ENCODE measurements around the gene CUL4A. TPM values are rescaled to one million over a fixed set of nuclear protein-coding genes. Genes with fewer than 3 reads are reported as not detected.

The CUL4A gene
- total RNA-seq, 1 donor from 2014 or later: 81.3 TPM

GRCh38 chr13:113299951-113300350 lies 90.5 kb downstream of the CUL4A start:
- H3K27me3 Mint-ChIP-seq (ENCODE audit: low read depth, unreplicated experiment): peaks cover 5% of the 10 kb centered on the region
- H2AFZ ChIP-seq (ENCODE audit: low read depth, low read length): no peak overlapping the region
- peaks cover 56% of the 10 kb centered on the region for H4K20me1 ChIP-seq (ENCODE audit: insufficient read depth, low read length)
- H3K9me3 ChIP-seq (ENCODE audit: insufficient read depth, low read depth, low read length): no peaks in the 10 kb centered on the region
- H3K27me3 ChIP-seq (ENCODE audit: insufficient read depth, low read length): no peaks in the 10 kb centered on the region
- H3K36me3 ChIP-seq (ENCODE audit: insufficient read depth, low read length): no peaks in the 10 kb centered on the region
- H3K9ac ChIP-seq (ENCODE audit: low read length): no peak overlapping the region
- no peak overlapping the region for H3K4me2 ChIP-seq (ENCODE audit: low read length)
- no peak overlapping the region for H3K27ac Mint-ChIP-seq (ENCODE audit: unreplicated experiment)
- no peak overlapping the region for H3K4me3 Mint-ChIP-seq (ENCODE audit: unreplicated experiment)
- FAIRE-seq: no peak
- peaks cover 85% of the 10 kb centered on the region for H3K79me2 ChIP-seq (ENCODE audit: insufficient read depth, low read length)
- peaks cover 15% of the 10 kb centered on the region for H3K4me1 Mint-ChIP-seq (ENCODE audit: low read depth, unreplicated experiment)
- H3K4me3 ChIP-seq (ENCODE audit: insufficient read depth, low read depth, low read length): no peak overlapping the region
- peaks cover 4% of the 10 kb centered on the region for H3K9me3 Mint-ChIP-seq (ENCODE audit: unreplicated experiment)
- H3K27ac ChIP-seq (ENCODE audit: low read depth, low read length): no peak overlapping the region
- no peak for TF ChIP-seq EZH2 (IDR thresholded peaks at IDR 0.05; ENCODE audit: insufficient read depth, low read length)
- TF ChIP-seq CTCF (IDR thresholded peaks at IDR 0.05; ENCODE audit: insufficient read depth, low read depth, low read length): no peak
- no peak for DNase-seq (ENCODE audit: low read depth)
- peaks cover 2% of the 10 kb centered on the region for H3K36me3 Mint-ChIP-seq (ENCODE audit: low read depth, unreplicated experiment)
- peaks cover 14% of the 10 kb centered on the region for H3K4me1 ChIP-seq (ENCODE audit: insufficient read depth, low read length)

- Histone ChIP-seq H3K9me3 (ENCODE audit: insufficient read depth, low read depth, low read length) (no peaks in the 10 kb centered on the region), H3K79me2 (ENCODE audit: insufficient read depth, low read length) (peaks cover 99% of the 10 kb centered on the region), H3K27me3 (ENCODE audit: insufficient read depth, low read length) (no peaks in the 10 kb centered on the region), H3K4me2 (ENCODE audit: low read length) (no peak overlapping the region), H3K27ac (ENCODE audit: low read depth, low read length) (no peak overlapping the region), H2AFZ (ENCODE audit: low read depth, low read length) (no peak overlapping the region), H3K36me3 (ENCODE audit: insufficient read depth, low read length) (peaks cover 3% of the 10 kb centered on the region), H4K20me1 (ENCODE audit: insufficient read depth, low read length) (peaks cover 84% of the 10 kb centered on the region), H3K9ac (ENCODE audit: low read length) (no peak overlapping the region), H3K4me3 (ENCODE audit: insufficient read depth, low read depth, low read length) (no peak overlapping the region), H3K4me1 (ENCODE audit: insufficient read depth, low read length) (peaks cover 17% of the 10 kb centered on the region)
- DNase-seq (ENCODE audit: low read depth) (no peak), FAIRE-seq (no peak)
- Mint-ChIP-seq H3K4me1 (ENCODE audit: low read depth, unreplicated experiment) (peaks cover 25% of the 10 kb centered on the region), H3K36me3 (ENCODE audit: low read depth, unreplicated experiment) (peaks cover 2% of the 10 kb centered on the region), H3K27ac (ENCODE audit: unreplicated experiment) (no peak overlapping the region), H3K4me3 (ENCODE audit: unreplicated experiment) (no peak overlapping the region), H3K9me3 (ENCODE audit: unreplicated experiment) (no peaks in the 10 kb centered on the region), H3K27me3 (ENCODE audit: low read depth, unreplicated experiment) (no peaks in the 10 kb centered on the region)
- no peak for TF ChIP-seq CTCF (IDR thresholded peaks at IDR 0.05; ENCODE audit: insufficient read depth, low read depth, low read length)
- no peak for TF ChIP-seq EZH2 (IDR thresholded peaks at IDR 0.05; ENCODE audit: insufficient read depth, low read length)
Observed at GRCh38 chr13:113302986-113303385, 93.6 kb downstream of the CUL4A start.

GRCh38 chr13:113304121-113304520 lies 94.7 kb downstream of the CUL4A start:
- H3K27me3 ChIP-seq (ENCODE audit: insufficient read depth, low read length): no peaks in the 10 kb centered on the region
- no peaks in the 10 kb centered on the region for H3K27me3 Mint-ChIP-seq (ENCODE audit: low read depth, unreplicated experiment)
- peaks cover 25% of the 10 kb centered on the region for H3K4me1 Mint-ChIP-seq (ENCODE audit: low read depth, unreplicated experiment)
- peaks cover 2% of the 10 kb centered on the region for H3K36me3 Mint-ChIP-seq (ENCODE audit: low read depth, unreplicated experiment)
- no peak for FAIRE-seq
- no peak overlapping the region for H3K27ac Mint-ChIP-seq (ENCODE audit: unreplicated experiment)
- peaks cover 77% of the 10 kb centered on the region for H4K20me1 ChIP-seq (ENCODE audit: insufficient read depth, low read length)
- H3K9me3 ChIP-seq (ENCODE audit: insufficient read depth, low read depth, low read length): no peaks in the 10 kb centered on the region
- H3K4me2 ChIP-seq (ENCODE audit: low read length): no peak overlapping the region
- no peak overlapping the region for H2AFZ ChIP-seq (ENCODE audit: low read depth, low read length)
- peaks cover 98% of the 10 kb centered on the region for H3K79me2 ChIP-seq (ENCODE audit: insufficient read depth, low read length)
- no peak for DNase-seq (ENCODE audit: low read depth)
- H3K9ac ChIP-seq (ENCODE audit: low read length): no peak overlapping the region
- peaks cover 3% of the 10 kb centered on the region for H3K36me3 ChIP-seq (ENCODE audit: insufficient read depth, low read length)
- no peak overlapping the region for H3K27ac ChIP-seq (ENCODE audit: low read depth, low read length)
- H3K4me3 ChIP-seq (ENCODE audit: insufficient read depth, low read depth, low read length): no peak overlapping the region
- TF ChIP-seq EZH2 (IDR thresholded peaks at IDR 0.05; ENCODE audit: insufficient read depth, low read length): no peak
- peaks cover 12% of the 10 kb centered on the region for H3K4me1 ChIP-seq (ENCODE audit: insufficient read depth, low read length)
- no peaks in the 10 kb centered on the region for H3K9me3 Mint-ChIP-seq (ENCODE audit: unreplicated experiment)
- peak overlapping the region; percentile 46 for H3K4me3 Mint-ChIP-seq (ENCODE audit: unreplicated experiment)
